H1 (cell line): ENCODE measurements around the gene SPDYE6. TPM values are rescaled to one million over a fixed set of nuclear protein-coding genes. Genes with fewer than 3 reads are reported as not detected.
A peak's percentile ranks its signal among the peaks of the same experiment; 100 is the strongest.

Source experiments
- CTCF ChIA-PET: fragments of 300-600 bp; sonication (Branson Sonifier 250); formaldehyde crosslinking; loops from one replicate; lab custom pipeline; 2021; ENCODE audit not compliant: partially characterized antibody; lab: Charles Lee
- POLR2A ChIA-PET: fragments of 300-600 bp; sonication (Branson Sonifier 250); formaldehyde crosslinking; loops from one replicate; lab custom pipeline; 2021; ENCODE audit warnings: inconsistent platforms; ENCODE audit not compliant: partially characterized antibody; lab: Charles Lee
- DNase-seq, 2 experiments: peaks; one replicate each; pipeline versions ENCODE4 v3.0.0 to v3.0.0-alpha.2; 2010 to 2022; ENCODE audit warnings: low spot score in 2 of 2, low read depth in 1 of 2, mixed read lengths in 1 of 2
- FAIRE-seq: peaks from 2 replicates; lab custom pipeline; 2011; peaks lifted over from hg19 to GRCh38; lab: Jason Lieb, UNC
- H2AFZ ChIP-seq: 2 replicates; pipeline ENCODE4 v1.8.1; 2012; ENCODE audit warnings: low read length, inconsistent platforms
- H2AK5ac ChIP-seq: 2 replicates; pipeline ENCODE4 v1.6.1; 2013; ENCODE audit warnings: low read depth, low read length
- H2BK120ac ChIP-seq: replicated peaks from 2 replicates; pipeline ENCODE3; 2013; ENCODE audit warnings: low read depth, low read length, inconsistent platforms
- H2BK12ac ChIP-seq: 2 replicates; pipeline ENCODE4 v1.6.1; 2013; ENCODE audit warnings: low read depth, low read length
- H2BK15ac ChIP-seq: 2 replicates; pipeline ENCODE4 v1.6.1; 2013; ENCODE audit warnings: low read length
- H2BK20ac ChIP-seq: 2 replicates; pipeline ENCODE4 v1.6.1; 2013; ENCODE audit warnings: low read length
- H2BK5ac ChIP-seq: 2 replicates; pipeline ENCODE4 v1.6.1; 2013; ENCODE audit warnings: low read depth, low read length
- H3K14ac ChIP-seq: 2 replicates; pipeline ENCODE4 v1.6.1; 2013; ENCODE audit warnings: inconsistent platforms; ENCODE audit not compliant: insufficient read length
- H3K18ac ChIP-seq: 2 replicates; pipeline ENCODE4 v1.6.1; 2013; ENCODE audit warnings: low read length; ENCODE audit errors: extremely low read depth
- H3K23ac ChIP-seq: 2 replicates; pipeline ENCODE4 v1.6.1; 2013; ENCODE audit warnings: inconsistent platforms; ENCODE audit not compliant: insufficient read length
- H3K23me2 ChIP-seq: 2 replicates; pipeline ENCODE4 v1.6.1; 2013; ENCODE audit warnings: low read depth, low read length
- H3K27ac ChIP-seq: 2 replicates; pipeline ENCODE4 v1.6.1; 2011; ENCODE audit warnings: low read depth, low read length, inconsistent platforms
- H3K27me3 ChIP-seq, 4 experiments: replicated peaks in 1 of 4; 1 replicate in 1 of 4; 2 replicates in 3 of 4; pipeline versions ENCODE4 v1.6.1 to v1.8.1; 2011 to 2013; ENCODE audit warnings: low read length in 3 of 4, mild to moderate bottlenecking in 3 of 4, inconsistent platforms in 2 of 4, mixed read lengths in 2 of 4, moderate library complexity in 1 of 4; ENCODE audit not compliant: control insufficient read depth in 3 of 4, insufficient read depth in 3 of 4; ENCODE audit errors: extremely low read depth in 1 of 4
- H3K36me3 ChIP-seq, 4 experiments: 2 replicates each; pipeline versions ENCODE4 v1.6.1 to v1.8.1; 2011 to 2013; ENCODE audit warnings: mild to moderate bottlenecking in 4 of 4, low read length in 3 of 4, moderate library complexity in 2 of 4, control low read depth in 1 of 4, inconsistent platforms in 1 of 4; ENCODE audit not compliant: insufficient read depth in 4 of 4, control insufficient read depth in 2 of 4
- H3K4ac ChIP-seq: replicated peaks from 2 replicates; pipeline ENCODE3; 2013; ENCODE audit warnings: low read length, low read depth, mixed read lengths, inconsistent platforms; ENCODE audit not compliant: insufficient read length
- H3K4me1 ChIP-seq, 4 experiments: replicated peaks in 1 of 4; 1 replicate in 1 of 4; 2 replicates in 3 of 4; pipeline versions ENCODE4 v1.6.1 to v1.8.1; 2011 to 2013; ENCODE audit warnings: low read length in 3 of 4, inconsistent platforms in 2 of 4, mixed read lengths in 1 of 4; ENCODE audit not compliant: insufficient read depth in 4 of 4, control insufficient read depth in 3 of 4
- H3K4me2 ChIP-seq, 2 experiments: 2 replicates each; pipeline versions ENCODE4 v1.6.1 to v1.8.1; 2011 to 2013; ENCODE audit warnings: low read depth in 2 of 2, low read length in 2 of 2, control low read depth in 1 of 2, inconsistent platforms in 1 of 2, mild to moderate bottlenecking in 1 of 2; ENCODE audit not compliant: insufficient read depth in 1 of 2
- H3K4me3 ChIP-seq, 4 experiments: fragments of 200-600, 300-600 bp in 1 of 4; sonication (generic), shearing (Covaris generic), sonication (Bioruptor Twin) in 1 of 4; 2 replicates each; pipeline versions ENCODE4 v1.5.1 to v1.8.1; 2011 to 2016; ENCODE audit warnings: low read length in 4 of 4, low read depth in 3 of 4, control low read depth in 2 of 4, inconsistent platforms in 2 of 4, mild to moderate bottlenecking in 2 of 4, mixed read lengths in 1 of 4, moderate library complexity in 1 of 4; ENCODE audit not compliant: insufficient read depth in 2 of 4; ENCODE audit errors: extremely low read depth in 1 of 4
- H3K56ac ChIP-seq: replicated peaks from 2 replicates; pipeline ENCODE3; 2013; ENCODE audit warnings: low read depth, mild to moderate bottlenecking, mixed read lengths, low read length, inconsistent platforms; ENCODE audit not compliant: insufficient read length
- H3K79me1 ChIP-seq: 2 replicates; pipeline ENCODE4 v1.6.1; 2013; ENCODE audit warnings: low read depth, low read length, control low read depth
- H3K79me2 ChIP-seq, 2 experiments: 2 replicates each; pipeline versions ENCODE4 v1.6.1 to v1.8.1; 2012 to 2013; ENCODE audit warnings: low read length in 2 of 2, mild to moderate bottlenecking in 2 of 2, inconsistent platforms in 1 of 2; ENCODE audit not compliant: insufficient read depth in 2 of 2, control insufficient read depth in 1 of 2
- H3K9ac ChIP-seq, 4 experiments: replicated peaks in 1 of 4; 1 replicate in 1 of 4; 2 replicates in 3 of 4; pipeline versions ENCODE4 v1.6.1 to v1.8.1; 2011 to 2013; ENCODE audit warnings: low read depth in 3 of 4, low read length in 3 of 4, control low read depth in 2 of 4, mild to moderate bottlenecking in 2 of 4, moderate library complexity in 2 of 4, inconsistent platforms in 1 of 4; ENCODE audit errors: extremely low read depth in 1 of 4
- H3K9me3 ChIP-seq, 2 experiments: 2 replicates each; pipeline versions ENCODE4 v1.6.1 to v1.8.1; 2012 to 2013; ENCODE audit warnings: mild to moderate bottlenecking in 2 of 2, moderate library complexity in 2 of 2, control low read depth in 1 of 2, inconsistent platforms in 1 of 2, low read depth in 1 of 2, low read length in 1 of 2, mixed read lengths in 1 of 2; ENCODE audit not compliant: insufficient read depth in 2 of 2
- H4K20me1 ChIP-seq, 2 experiments: replicated peaks in 1 of 2; 2 replicates each; pipeline versions ENCODE3 to v1.8.1; 2011 to 2013; ENCODE audit warnings: inconsistent platforms in 2 of 2, low read length in 2 of 2, mild to moderate bottlenecking in 1 of 2; ENCODE audit not compliant: insufficient read depth in 2 of 2, control insufficient read depth in 1 of 2
- H4K5ac ChIP-seq: 2 replicates; pipeline ENCODE4 v1.6.1; 2013; ENCODE audit warnings: low read length, low read depth, mixed read lengths, inconsistent platforms; ENCODE audit not compliant: insufficient read length
- H4K8ac ChIP-seq: 2 replicates; pipeline ENCODE4 v1.8.0; 2013; ENCODE audit warnings: mild to moderate bottlenecking, moderate library complexity, low read length, inconsistent platforms; ENCODE audit not compliant: insufficient read depth; ENCODE audit errors: extremely low read depth
- H4K91ac ChIP-seq: replicated peaks from 2 replicates; pipeline ENCODE3; 2013; ENCODE audit warnings: low read length, mixed read lengths, inconsistent platforms; ENCODE audit not compliant: insufficient read length
- CHD1 ChIP-seq: IDR thresholded peaks from 2 replicates; pipeline ENCODE4 v1.6.1; 2012; ENCODE audit warnings: low read depth, low read length, improper control_type of control experiment
- CREB1 ChIP-seq: IDR thresholded peaks from 2 replicates; pipeline ENCODE4 v1.6.1; 2012; ENCODE audit warnings: inconsistent platforms
- KDM1A ChIP-seq: fragments of 200-600, 300-600 bp; sonication (generic); IDR thresholded peaks from 2 replicates; pipeline ENCODE4 v1.7.1; 2016; ENCODE audit warnings: mild to moderate bottlenecking, low read length, borderline replicate concordance
- MAX ChIP-seq: IDR thresholded peaks from 2 replicates; pipeline ENCODE4 v1.6.1; 2012; ENCODE audit warnings: inconsistent platforms
- RAD21 ChIP-seq, 2 experiments: IDR thresholded peaks in 1 of 2; conservative IDR thresholded peaks in 1 of 2; 2 replicates each; pipeline ENCODE4 v1.6.1; 2011; ENCODE audit warnings: low read depth in 2 of 2, low read length in 2 of 2, improper control_type of control experiment in 1 of 2, inconsistent platforms in 1 of 2, mild to moderate bottlenecking in 1 of 2, moderate library complexity in 1 of 2
- RBBP5 ChIP-seq: IDR thresholded peaks from 2 replicates; pipeline ENCODE4 v1.7.1; 2012; ENCODE audit warnings: low read depth, mild to moderate bottlenecking, inconsistent platforms, low read length, moderate library complexity, borderline replicate concordance
- SAP30 ChIP-seq: fragments of 300-600 bp; sonication (generic); IDR thresholded peaks from 2 replicates; pipeline ENCODE4 v1.7.1; 2012; ENCODE audit warnings: low read length, moderate library complexity, mild to moderate bottlenecking, inconsistent platforms; ENCODE audit not compliant: insufficient read depth, insufficient replicate concordance
- SIN3A ChIP-seq, 2 experiments: IDR thresholded peaks in 1 of 2; conservative IDR thresholded peaks in 1 of 2; 2 replicates each; pipeline ENCODE4 v1.6.1; 2011 to 2012; ENCODE audit warnings: low read length in 2 of 2, improper control_type of control experiment in 1 of 2, low read depth in 1 of 2, mild to moderate bottlenecking in 1 of 2
- SP2 ChIP-seq: IDR thresholded peaks from 2 replicates; pipeline ENCODE4 v1.6.1; 2012; ENCODE audit warnings: mild to moderate bottlenecking, low read length, inconsistent platforms
- TBP ChIP-seq: IDR thresholded peaks from 2 replicates; pipeline ENCODE4 v1.6.1; 2011; ENCODE audit warnings: low read depth, low read length, improper control_type of control experiment
- YY1 ChIP-seq: IDR thresholded peaks from 2 replicates; pipeline ENCODE4 v1.6.1; 2011; ENCODE audit warnings: low read depth, mild to moderate bottlenecking, low read length
- WGBS, 2 experiments: shearing (Covaris generic) in 1 of 2; methylation state at CpG; one replicate each; pipeline versions ENCODE4 v1.1.6 to v1.1.7; 2013 to 2015; ENCODE audit warnings: low lambda C conversion rate in 2 of 2, mixed read lengths in 2 of 2, inconsistent platforms in 1 of 2, low coverage in 1 of 2, missing lambda C conversion rate in 1 of 2; ENCODE audit not compliant: insufficient replicate concordance in 2 of 2, insufficient coverage in 1 of 2, insufficient read length in 1 of 2; ENCODE audit errors: extremely low coverage in 1 of 2, missing lambda C conversion rate in 1 of 2; 5-methylcytosine and 5-hydroxymethylcytosine counted together
- polyA plus RNA-seq, 7 experiments: library from polyadenylated mRNA; depleted of rRNA in 3 of 7; stranded (reverse) in 5 of 7; unstranded in 2 of 7; fragments of >200 nt in 5 of 7; fragments of 200-250 nt in 2 of 7; gene quantifications; 1 replicate in 5 of 7; 2 replicates in 1 of 7; 4 replicates in 1 of 7; pipeline versions ENCODE4 v1.2.1 to v1.2.3, GENCODE V29; 2011 to 2013; ENCODE audit warnings: missing spikeins in 2 of 7, mixed read lengths in 2 of 7
- total RNA-seq: library from RNA; stranded (reverse); fragmentation: NEBNext Ultra II Directional; extraction: Animal tissue kit (Norgen Biotek cat#: 25700); gene quantifications from 2 replicates; pipeline ENCODE4 v1.2.1, GENCODE V29; 2021

The SPDYE6 gene
- total and polyA plus RNA-seq, 2 of the 8 experiments (the other 6 are each of a cell fraction or from before 2014, with no cell fraction given): not detected

GRCh38 chr7:102323914-102324195, 32.4 kb downstream of the SPDYE6 start:
- no peak overlapping the region for H4K91ac ChIP-seq
- no peak overlapping the region for H3K4ac ChIP-seq
- CTCF ChIA-PET: interaction anchor here (1.3 kb wide), 1 partner anchor 22 kb away, joined by 4 read pairs; no protein-coding TSS in a partner anchor
- WGBS, 2 experiments: 95% methylated on average over 4 of the region's 5 CpGs; no CpG with 5 or more reads in 1 of the 2 experiments
- H3K79me2 ChIP-seq: no peaks in the 10 kb centered on the region
- H3K79me1 ChIP-seq: no peaks in the 10 kb centered on the region
- H3K56ac ChIP-seq: no peak overlapping the region
- H3K4me1 ChIP-seq: peaks cover 4 to 7% (median 6%) of the 10 kb centered on the region in 4 experiments; a peak in 6 of 7 replicates
- H2BK5ac ChIP-seq: no peak overlapping the region
- H3K23me2 ChIP-seq: peaks cover 5% of the 10 kb centered on the region
- H3K27ac ChIP-seq: no peak overlapping the region
- POLR2A ChIA-PET: no interaction called here
- DNase-seq (no peak), FAIRE-seq (no peak)
- H3K36me3 ChIP-seq: no peaks in the 10 kb centered on the region; a peak in 1 of 8 replicates
- H2BK120ac ChIP-seq: no peak overlapping the region
- H2BK20ac ChIP-seq: no peak overlapping the region
- no peak overlapping the region for H3K4me2 ChIP-seq
- peaks cover 0 to 7% of the 10 kb centered on the region in 2 experiments for H4K20me1 ChIP-seq
- no peak overlapping the region for H3K9ac ChIP-seq
- H2BK12ac ChIP-seq: no peak overlapping the region
- H3K18ac ChIP-seq: no peak overlapping the region
- H4K8ac ChIP-seq: no peak overlapping the region
- no peak overlapping the region for H2AK5ac ChIP-seq
- TF ChIP-seq CHD1: no peak
- no peak for TF ChIP-seq YY1
- TF ChIP-seq CREB1: no peak
- TF ChIP-seq RBBP5: no peak
- TF ChIP-seq TBP: no peak
- TF ChIP-seq SAP30: no peak
- no peak for TF ChIP-seq SIN3A (conservative IDR thresholded peaks at IDR 0.05 in 1 of 2, IDR thresholded peaks at IDR 0.05 in 1 of 2; ENCODE audit: low read depth in 1 of 2, low read length in 2 of 2)
- TF ChIP-seq SP2: no peak
- TF ChIP-seq RAD21 (IDR thresholded peaks at IDR 0.05 in 1 of 2, conservative IDR thresholded peaks at IDR 0.05 in 1 of 2; ENCODE audit: low read depth in 2 of 2, low read length in 2 of 2): no peak
- TF ChIP-seq KDM1A: no peak
- no peak for TF ChIP-seq MAX
- H3K27me3 ChIP-seq: peaks cover 0 to 2% (median 0%) of the 10 kb centered on the region in 4 experiments; a peak in 3 of 7 replicates
- no peaks in the 10 kb centered on the region for H3K9me3 ChIP-seq
- H3K4me3 ChIP-seq: no peak overlapping the region
- H4K5ac ChIP-seq: no peak overlapping the region
- H2AFZ ChIP-seq: no peak overlapping the region
- H2BK15ac ChIP-seq: peak overlapping the region; percentile 61; the same call in 1 of the 2 replicates
- H3K23ac ChIP-seq: no peak overlapping the region
- no peak overlapping the region for H3K14ac ChIP-seq
